ENCODE measurements around the gene TSPAN18. TPM values are rescaled to one million over a fixed set of nuclear protein-coding genes. Genes with fewer than 3 reads are reported as not detected.

TSPAN18 gene
- total RNA-seq, 1 donor from 2014 or later, result 38.4 TPM

GRCh38 chr11:44949160-44950030 is 222.6 kb downstream of the TSPAN18 start:
- Histone ChIP-seq H3K27ac (peak overlapping the region; percentile 84), H3K27me3 (ENCODE audit: low read depth) (no peaks in the 10 kb centered on the region), H3K4me1 (peaks cover 55% of the 10 kb centered on the region), H3K36me3 (peaks cover 11% of the 10 kb centered on the region), H3K4me3 (peak overlapping the region; percentile 90), H3K9me3 (no peaks in the 10 kb centered on the region)
- intact Hi-C loops (cut with DNase I), result no loop called here
- peak; percentile 57 for TF ChIP-seq CTCF (IDR thresholded peaks at IDR 0.05)
- peak; percentile 61 for DNase-seq
- peak; percentile 49 to 57 for ATAC-seq

GRCh38 chr11:44950031-44950624 is 223.4 kb downstream of the TSPAN18 start:
- intact Hi-C loops (cut with DNase I), result no loop called here
- ATAC-seq (peak; percentile 16 to 54), DNase-seq (peak; percentile 65)
- no peaks in the 10 kb centered on the region for H3K27me3 ChIP-seq (ENCODE audit: low read depth)
- no peaks in the 10 kb centered on the region for H3K9me3 ChIP-seq
- H3K27ac ChIP-seq, result peak overlapping the region; percentile 84
- peaks cover 11% of the 10 kb centered on the region for H3K36me3 ChIP-seq
- H3K4me1 ChIP-seq, result peaks cover 56% of the 10 kb centered on the region
- H3K4me3 ChIP-seq, result peak overlapping the region; percentile 90
- TF ChIP-seq CTCF (IDR thresholded peaks at IDR 0.05), result no peak

- intact Hi-C loops (cut with DNase I), result no loop called here
- H3K27ac ChIP-seq, result peak within 1 kb of the TSS; percentile 84
- H3K4me1 ChIP-seq, result peaks cover 59% of the 10 kb centered on the region
Measured at GRCh38 chr11:44950625-44951476, 224.1 kb downstream of the TSPAN18 start, which contains the start of gene TP53I11. Gene TP53I11 (minus strand): TSS chr11:44950883. CDS start chr11:44938335, 12,548 bp downstream.

GRCh38 chr11:44952082-44952481 is 225.3 kb downstream of the TSPAN18 start:
- Histone ChIP-seq H3K4me3 (no peak overlapping the region), H3K9me3 (no peaks in the 10 kb centered on the region), H3K27ac (no peak overlapping the region), H3K36me3 (no peaks in the 10 kb centered on the region), H3K4me1 (peaks cover 60% of the 10 kb centered on the region), H3K27me3 (ENCODE audit: low read depth) (no peaks in the 10 kb centered on the region)
- no peak for TF ChIP-seq CTCF (IDR thresholded peaks at IDR 0.05)
- intact Hi-C loops (cut with DNase I), result no loop called here
- DNase-seq (no peak), ATAC-seq (no peak)

More at GRCh38 chr11:44950625-44951476, 224.1 kb downstream of the TSPAN18 start, which contains the start of gene TP53I11:
- Histone ChIP-seq H3K27me3 (ENCODE audit: low read depth) (no peaks in the 10 kb centered on the region), H3K4me3 (peak within 1 kb of the TSS; percentile 90), H3K36me3 (peaks cover 7% of the 10 kb centered on the region), H3K9me3 (no peaks in the 10 kb centered on the region)
- TF ChIP-seq CTCF (IDR thresholded peaks at IDR 0.05), result peak; percentile 80
- ATAC-seq, result peak; percentile 93 to 94
- DNase-seq, result peak; percentile 91

All from lower lobe of right lung (tissue), 2 donors.